GM23248 (cell line): ENCODE measurements around the gene STRADB. TPM values are rescaled to one million over a fixed set of nuclear protein-coding genes. Genes with fewer than 3 reads are reported as not detected.
A peak's percentile ranks its signal among the peaks of the same experiment; 100 is the strongest.

ENCODE experiments used
- DNase-seq: peaks from one replicate; pipeline ENCODE4 v3.0.0-alpha.2; 2015
- H2AFZ ChIP-seq: fragments of 200-600 bp; sonication (generic); 2 replicates; pipeline ENCODE4 v1.6.1; 2016; ENCODE audit warnings: antibody characterized with exemption
- H3F3A ChIP-seq: fragments of 200-600 bp; sonication (generic); 2 replicates; pipeline ENCODE4 v1.6.1; 2016; ENCODE audit warnings: mild to moderate bottlenecking, antibody characterized with exemption, mixed run types; ENCODE audit not compliant: insufficient read depth
- H3K27ac ChIP-seq: fragments of 200-600 bp; sonication (generic); 2 replicates; pipeline ENCODE4 v1.5.1; 2016; ENCODE audit warnings: mild to moderate bottlenecking
- H3K27me3 ChIP-seq: fragments of 200-600 bp; sonication (generic); replicated peaks from 2 replicates; pipeline ENCODE4 v1.6.1; 2016; ENCODE audit warnings: mild to moderate bottlenecking; ENCODE audit not compliant: insufficient read depth
- H3K36me3 ChIP-seq: fragments of 200-600 bp; sonication (generic); 2 replicates; pipeline ENCODE4 v1.6.1; 2016; ENCODE audit warnings: low read depth, mild to moderate bottlenecking
- H3K4me1 ChIP-seq: fragments of 200-600 bp; sonication (generic); 2 replicates; pipeline ENCODE4 v1.6.1; 2016; ENCODE audit warnings: mild to moderate bottlenecking; ENCODE audit not compliant: insufficient read depth
- H3K4me2 ChIP-seq: fragments of 200-600 bp; sonication (generic); one replicate; pipeline ENCODE4 v1.6.1; 2016; ENCODE audit warnings: mild to moderate bottlenecking; ENCODE audit not compliant: unreplicated experiment
- H3K4me3 ChIP-seq: fragments of 200-600 bp; sonication (generic); 2 replicates; pipeline ENCODE4 v1.5.1; 2016; ENCODE audit warnings: mild to moderate bottlenecking
- H3K79me2 ChIP-seq: fragments of 200-600 bp; sonication (generic); 2 replicates; pipeline ENCODE4 v1.6.1; 2016; ENCODE audit warnings: mild to moderate bottlenecking; ENCODE audit not compliant: insufficient read depth
- H3K9ac ChIP-seq: fragments of 200-600 bp; sonication (generic); 2 replicates; pipeline ENCODE4 v1.6.1; 2016; ENCODE audit warnings: mild to moderate bottlenecking
- H3K9me2 ChIP-seq: fragments of 200-600 bp; sonication (generic); 2 replicates; pipeline ENCODE4 v1.6.1; 2016; ENCODE audit warnings: mixed run types, mild to moderate bottlenecking, moderate library complexity; ENCODE audit not compliant: insufficient read depth
- H3K9me3 ChIP-seq: fragments of 200-600 bp; sonication (generic); one replicate; pipeline ENCODE4 v1.6.1; 2017; ENCODE audit warnings: low read depth
- H4K20me1 ChIP-seq: fragments of 200-600 bp; sonication (generic); 2 replicates; pipeline ENCODE4 v1.6.0; 2016; ENCODE audit not compliant: insufficient read depth
- EZH2 ChIP-seq: fragments of 200-600 bp; sonication (generic); IDR thresholded peaks from 2 replicates; pipeline ENCODE4 v1.6.1; 2018; ENCODE audit warnings: antibody characterized with exemption, mild to moderate bottlenecking; ENCODE audit not compliant: insufficient read depth, poor library complexity, severe bottlenecking
- EZH2phosphoT487 ChIP-seq: fragments of 200-600 bp; sonication (generic); IDR thresholded peaks from 2 replicates; pipeline ENCODE4 v1.6.1; 2018; ENCODE audit warnings: antibody characterized with exemption, moderate library complexity, mild to moderate bottlenecking, low read depth; ENCODE audit not compliant: insufficient read depth
- WGBS, 2 experiments: methylation state at CpG; one replicate each; pipeline ENCODE4 v1.1.6; 2015 to 2017; ENCODE audit warnings: low lambda C conversion rate in 2 of 2, low coverage in 1 of 2; ENCODE audit errors: missing lambda C conversion rate in 2 of 2; 5-methylcytosine and 5-hydroxymethylcytosine counted together
- in situ Hi-C: fragments of 300-500 bp; cut with MboI; formaldehyde crosslinking; loops from 2 replicates; pipeline ENCODE4 v1.15.0; 2020
- polyA plus RNA-seq: library from polyadenylated mRNA; unstranded; fragments of >200 nt; fragmentation: Nextera tagmentation; extraction: Ambion mirVana; gene quantifications from 2 replicates; pipeline ENCODE4 v1.2.1, GENCODE V29; 2016
- total RNA-seq: library from RNA; depleted of rRNA; stranded (reverse); fragments of >200 nt; shearing (Covaris generic); gene quantifications from 2 replicates; pipeline ENCODE4 v1.2.3, GENCODE V29; 2014

Gene STRADB
- total and polyA plus RNA-seq, 2 experiments from 2014 or later, result 21.2 to 33.7 TPM

GRCh38 chr2:201430839-201431238 is 20.7 kb upstream of the STRADB start:
- Histone ChIP-seq H3K79me2 (peaks cover 87% of the 10 kb centered on the region), H4K20me1 (no peaks in the 10 kb centered on the region), H3K27ac (no peak overlapping the region), H3K4me1 (peaks cover 24% of the 10 kb centered on the region), H3K9ac (no peak overlapping the region), H3K36me3 (no peaks in the 10 kb centered on the region), H3K9me2 (no peaks in the 10 kb centered on the region), H3K4me2 (no peak overlapping the region), H3F3A (peaks cover 30% of the 10 kb centered on the region), H3K4me3 (no peak overlapping the region), H3K27me3 (no peaks in the 10 kb centered on the region), H3K9me3 (no peaks in the 10 kb centered on the region), H2AFZ (no peak overlapping the region)
- in situ Hi-C loops, result no loop called here
- no peak for DNase-seq
- WGBS, 2 experiments, result 78 to 100% methylated on average over 4 to 5 of the region's 5 CpGs
- TF ChIP-seq EZH2, result no peak

GRCh38 chr2:201432038-201432620 is 19.4 kb upstream of the STRADB start:
- peak overlapping the region; percentile 48 for H3K4me2 ChIP-seq
- H3K4me3 ChIP-seq, result peak overlapping the region; percentile 29
- H3K9ac ChIP-seq, result peak overlapping the region; percentile 32; the same call in 1 of the 2 replicates
- H3F3A ChIP-seq, result peaks cover 30% of the 10 kb centered on the region
- H3K27ac ChIP-seq, result peak overlapping the region; percentile 66
- peaks cover 24% of the 10 kb centered on the region for H3K4me1 ChIP-seq
- no peak overlapping the region for H2AFZ ChIP-seq
- peak; percentile 64 for DNase-seq
- H3K9me2 ChIP-seq, result no peaks in the 10 kb centered on the region
- H3K36me3 ChIP-seq, result no peaks in the 10 kb centered on the region
- TF ChIP-seq EZH2 (no peak), EZH2phosphoT487 (no peak)
- H4K20me1 ChIP-seq, result no peaks in the 10 kb centered on the region
- no peaks in the 10 kb centered on the region for H3K9me3 ChIP-seq
- in situ Hi-C loops, result no loop called here
- no peaks in the 10 kb centered on the region for H3K27me3 ChIP-seq
- H3K79me2 ChIP-seq, result peaks cover 87% of the 10 kb centered on the region
- 15 to 21% methylated on average over 4 of the region's 4 CpGs for WGBS, 2 experiments

- no peaks in the 10 kb centered on the region for H3K36me3 ChIP-seq
- H3K4me1 ChIP-seq, result peaks cover 24% of the 10 kb centered on the region
- WGBS, 2 experiments, result 78 to 80% methylated on average over 5 of the region's 5 CpGs
- in situ Hi-C loops, result no loop called here
- H3K9me3 ChIP-seq, result no peaks in the 10 kb centered on the region
- H3K9me2 ChIP-seq, result no peaks in the 10 kb centered on the region
- peak overlapping the region; percentile 48 for H3K4me2 ChIP-seq
- DNase-seq, result peak; percentile 66
- H3K27me3 ChIP-seq, result no peaks in the 10 kb centered on the region
- H3K79me2 ChIP-seq, result peaks cover 87% of the 10 kb centered on the region
- H3F3A ChIP-seq, result peaks cover 30% of the 10 kb centered on the region
- H3K27ac ChIP-seq, result peak overlapping the region; percentile 66
- TF ChIP-seq EZH2, result no peak
- TF ChIP-seq EZH2phosphoT487, result no peak
- H3K4me3 ChIP-seq, result peak overlapping the region; percentile 29
- no peak overlapping the region for H2AFZ ChIP-seq
- 0 out of 2 replicates have a peak, but pooled peaks cover 4% of the 10 kb centered on the region for H4K20me1 ChIP-seq
- peak overlapping the region; percentile 32; the same call in 1 of the 2 replicates for H3K9ac ChIP-seq
Measured at GRCh38 chr2:201432621-201433393, 18.7 kb upstream of the STRADB start.

GRCh38 chr2:201433394-201433995 is 18.0 kb upstream of the STRADB start:
- peak overlapping the region; percentile 66 for H3K27ac ChIP-seq
- H3K4me2 ChIP-seq, result no peak overlapping the region
- H3K27me3 ChIP-seq, result no peaks in the 10 kb centered on the region
- H3K4me1 ChIP-seq, result peaks cover 24% of the 10 kb centered on the region
- H3K9me3 ChIP-seq, result no peaks in the 10 kb centered on the region
- 0 out of 2 replicates have a peak, but pooled peaks cover 6% of the 10 kb centered on the region for H4K20me1 ChIP-seq
- no peak overlapping the region for H3K9ac ChIP-seq
- H3F3A ChIP-seq, result peaks cover 30% of the 10 kb centered on the region
- in situ Hi-C loops, result no loop called here
- H3K9me2 ChIP-seq, result no peaks in the 10 kb centered on the region
- 88 to 95% methylated on average over 11 of the region's 11 CpGs for WGBS, 2 experiments
- no peak overlapping the region for H3K4me3 ChIP-seq
- H3K79me2 ChIP-seq, result peaks cover 87% of the 10 kb centered on the region
- no peaks in the 10 kb centered on the region for H3K36me3 ChIP-seq
- no peak overlapping the region for H2AFZ ChIP-seq
- no peak for DNase-seq
- TF ChIP-seq EZH2 (no peak), EZH2phosphoT487 (no peak)
